SJCRH30 (cell line): ENCODE data around the gene TBC1D4. TPM values are rescaled to one million over a fixed set of nuclear protein-coding genes. Genes with fewer than 3 reads are reported as not detected.

Experiments
- DNase-seq, 2 experiments: peaks; one replicate each; pipeline ENCODE4 v3.0.0-alpha.2; 2015 to 2020
- H3K27ac ChIP-seq: fragments of 250-450 bp; sonication (Bioruptor Pico); 2 replicates; pipeline ENCODE4 v1.5.1; 2020; ENCODE audit warnings: mild to moderate bottlenecking, moderate library complexity
- H3K27me3 ChIP-seq: fragments of 250-450 bp; sonication (Bioruptor Pico); 2 replicates; pipeline ENCODE4 v1.5.1; 2020; ENCODE audit warnings: mild to moderate bottlenecking, moderate library complexity
- H3K36me3 ChIP-seq: fragments of 250-450 bp; sonication (Bioruptor Pico); 2 replicates; pipeline ENCODE4 v1.5.1; 2020; ENCODE audit warnings: mild to moderate bottlenecking, moderate library complexity
- H3K4me1 ChIP-seq: fragments of 250-450 bp; sonication (Bioruptor Pico); 2 replicates; pipeline ENCODE4 v1.5.1; 2020; ENCODE audit warnings: mild to moderate bottlenecking, moderate library complexity
- H3K4me3 ChIP-seq: fragments of 250-450 bp; sonication (Bioruptor Pico); 2 replicates; pipeline ENCODE4 v1.5.1; 2020; ENCODE audit warnings: mild to moderate bottlenecking, moderate library complexity
- H3K9me3 ChIP-seq: fragments of 250-450 bp; sonication (Bioruptor Pico); replicated peaks from 2 replicates; pipeline ENCODE4 v1.5.1; 2020; ENCODE audit warnings: mild to moderate bottlenecking, moderate library complexity
- total RNA-seq: library from RNA; depleted of rRNA; stranded (reverse); fragments of >200 nt; shearing (Covaris generic); gene quantifications from 2 replicates; pipeline ENCODE4 v1.2.3, GENCODE V29; 2014

Gene TBC1D4
- total RNA-seq, 1 experiment from 2014 or later, result 18.4 TPM

- Histone ChIP-seq H3K4me3 (no peak overlapping the region), H3K36me3 (no peaks in the 10 kb centered on the region), H3K9me3 (no peaks in the 10 kb centered on the region; the same call in 1 of the 2 replicates), H3K27ac (peak overlapping the region; percentile 83), H3K27me3 (no peaks in the 10 kb centered on the region), H3K4me1 (peaks cover 41% of the 10 kb centered on the region)
- DNase-seq, result peak; percentile 55 to 78
Measured at GRCh38 chr13:75405976-75406703, 75.8 kb downstream of the TBC1D4 start.

- Histone ChIP-seq H3K4me1 (peaks cover 45% of the 10 kb centered on the region), H3K4me3 (no peak overlapping the region), H3K27me3 (no peaks in the 10 kb centered on the region), H3K9me3 (no peaks in the 10 kb centered on the region; the same call in 1 of the 2 replicates), H3K27ac (peak overlapping the region; percentile 83), H3K36me3 (no peaks in the 10 kb centered on the region)
- peak; percentile 80 to 87 for DNase-seq
Measured at GRCh38 chr13:75404726-75405125, 77.2 kb downstream of the TBC1D4 start.

- H3K4me3 ChIP-seq, result no peak overlapping the region
- peaks cover 53% of the 10 kb centered on the region for H3K4me1 ChIP-seq
- no peaks in the 10 kb centered on the region for H3K36me3 ChIP-seq
- no peaks in the 10 kb centered on the region; the same call in 1 of the 2 replicates for H3K9me3 ChIP-seq
- no peaks in the 10 kb centered on the region for H3K27me3 ChIP-seq
- H3K27ac ChIP-seq, result no peak overlapping the region
- DNase-seq, result peak in 1 of 2 experiments; percentile 31
Measured at GRCh38 chr13:75402787-75403186, 79.2 kb downstream of the TBC1D4 start.

DNA sequence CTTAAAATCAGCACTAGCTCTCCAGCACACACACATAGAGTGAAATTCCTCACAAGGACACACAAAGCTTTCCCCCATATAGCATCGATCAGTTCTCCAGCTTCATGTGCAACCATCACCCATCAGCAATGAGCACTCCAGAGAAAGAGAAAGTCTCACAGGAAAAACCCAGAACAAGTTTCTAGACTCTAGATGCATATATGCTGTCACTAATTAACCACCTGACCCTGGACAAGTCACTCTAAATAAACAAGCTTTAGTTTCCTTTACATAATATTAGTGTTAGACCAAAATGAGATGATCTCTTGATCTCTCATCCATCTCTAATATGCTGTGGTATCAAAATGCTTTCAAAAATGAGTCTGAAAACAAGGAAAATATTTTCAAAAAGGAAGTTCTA is 81.2 kb downstream of the TBC1D4 start:
- Histone ChIP-seq H3K27ac (no peak overlapping the region), H3K36me3 (no peaks in the 10 kb centered on the region), H3K27me3 (no peaks in the 10 kb centered on the region), H3K4me3 (no peak overlapping the region), H3K9me3 (no peaks in the 10 kb centered on the region), H3K4me1 (peaks cover 43% of the 10 kb centered on the region)
- DNase-seq, result no peak

GRCh38 chr13:75399879-75400217 is 82.1 kb downstream of the TBC1D4 start:
- Histone ChIP-seq H3K27ac (peak overlapping the region; percentile 62), H3K36me3 (no peaks in the 10 kb centered on the region), H3K4me3 (no peak overlapping the region), H3K4me1 (peaks cover 35% of the 10 kb centered on the region), H3K9me3 (no peaks in the 10 kb centered on the region), H3K27me3 (no peaks in the 10 kb centered on the region)
- DNase-seq, result no peak

DNA sequence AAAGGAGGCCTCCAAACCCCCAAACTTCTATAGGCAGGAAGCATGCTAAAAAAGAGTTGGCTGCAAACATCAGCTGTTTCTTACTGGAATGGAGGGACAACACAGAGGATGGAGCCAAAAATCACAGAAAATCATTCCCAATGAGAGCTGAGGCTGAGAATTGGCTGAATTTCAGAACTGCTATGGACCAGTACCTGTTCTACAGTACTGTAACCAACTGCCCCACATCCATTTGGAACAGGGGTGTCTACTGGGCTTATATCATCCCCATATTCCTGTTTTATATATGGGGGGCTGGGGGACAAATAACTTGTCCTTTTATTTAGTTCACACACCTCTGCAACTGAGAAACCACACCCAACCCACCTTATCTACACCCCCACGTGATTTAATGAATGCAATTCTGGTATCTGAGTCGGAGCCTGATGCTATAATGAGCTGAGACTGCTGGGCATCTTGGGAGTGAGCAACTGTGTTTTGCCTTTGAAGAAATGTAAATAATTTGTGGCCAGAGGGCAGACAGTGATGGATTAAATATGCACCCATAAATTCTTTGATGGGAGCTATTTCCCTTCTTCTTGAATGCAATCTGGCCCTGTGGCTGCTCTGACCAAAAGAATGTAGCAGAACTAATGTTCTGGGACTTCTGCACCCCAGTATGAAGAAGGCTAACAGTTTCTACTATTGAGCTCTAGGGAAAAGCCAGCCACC is 82.6 kb downstream of the TBC1D4 start:
- Histone ChIP-seq H3K9me3 (no peaks in the 10 kb centered on the region), H3K36me3 (no peaks in the 10 kb centered on the region), H3K4me1 (peaks cover 31% of the 10 kb centered on the region), H3K4me3 (no peak overlapping the region), H3K27ac (peak overlapping the region; percentile 62), H3K27me3 (no peaks in the 10 kb centered on the region)
- peak; percentile 46 to 52 for DNase-seq

- Histone ChIP-seq H3K9me3 (no peaks in the 10 kb centered on the region), H3K4me1 (peaks cover 19% of the 10 kb centered on the region), H3K4me3 (no peak overlapping the region), H3K27me3 (no peaks in the 10 kb centered on the region), H3K36me3 (no peaks in the 10 kb centered on the region), H3K27ac (no peak overlapping the region)
- no peak for DNase-seq
Measured at GRCh38 chr13:75398072-75398471, 83.9 kb downstream of the TBC1D4 start.

- no peaks in the 10 kb centered on the region for H3K9me3 ChIP-seq
- no peaks in the 10 kb centered on the region for H3K36me3 ChIP-seq
- DNase-seq, result no peak
- H3K27me3 ChIP-seq, result no peaks in the 10 kb centered on the region
- no peak overlapping the region for H3K27ac ChIP-seq
- H3K4me3 ChIP-seq, result no peak overlapping the region
- peaks cover 12% of the 10 kb centered on the region for H3K4me1 ChIP-seq
Measured at GRCh38 chr13:75395901-75396300, 86.1 kb downstream of the TBC1D4 start.

DNA sequence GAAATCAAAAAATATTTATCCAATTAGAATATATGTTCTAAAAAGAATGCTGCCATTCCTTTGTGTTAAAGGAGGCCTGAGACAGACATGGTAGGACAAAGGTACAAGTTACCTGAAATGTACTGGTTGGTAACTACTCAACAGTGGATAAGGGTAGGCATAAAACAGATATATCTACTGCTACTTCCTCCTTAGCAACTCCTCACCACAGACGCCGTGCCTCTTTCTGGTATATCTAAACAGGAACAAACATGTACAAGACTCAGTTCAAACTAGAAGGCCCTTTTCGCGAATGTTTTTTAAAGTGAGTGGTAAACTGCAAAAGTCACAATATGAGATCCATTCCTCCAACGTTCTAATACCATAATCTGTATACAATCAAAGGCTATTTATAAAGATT is 86.9 kb downstream of the TBC1D4 start:
- no peak overlapping the region for H3K27ac ChIP-seq

GRCh38 chr13:75393839-75394520 is 88.0 kb downstream of the TBC1D4 start:
- DNase-seq, result no peak
- H3K36me3 ChIP-seq, result no peaks in the 10 kb centered on the region

More for the DNA sequence above, 86.9 kb downstream of the TBC1D4 start:
- DNase-seq, result no peak
- no peaks in the 10 kb centered on the region for H3K36me3 ChIP-seq
- H3K27me3 ChIP-seq, result no peaks in the 10 kb centered on the region
- H3K9me3 ChIP-seq, result no peaks in the 10 kb centered on the region
- H3K4me3 ChIP-seq, result no peak overlapping the region
- H3K4me1 ChIP-seq, result peaks cover 11% of the 10 kb centered on the region

DNA sequence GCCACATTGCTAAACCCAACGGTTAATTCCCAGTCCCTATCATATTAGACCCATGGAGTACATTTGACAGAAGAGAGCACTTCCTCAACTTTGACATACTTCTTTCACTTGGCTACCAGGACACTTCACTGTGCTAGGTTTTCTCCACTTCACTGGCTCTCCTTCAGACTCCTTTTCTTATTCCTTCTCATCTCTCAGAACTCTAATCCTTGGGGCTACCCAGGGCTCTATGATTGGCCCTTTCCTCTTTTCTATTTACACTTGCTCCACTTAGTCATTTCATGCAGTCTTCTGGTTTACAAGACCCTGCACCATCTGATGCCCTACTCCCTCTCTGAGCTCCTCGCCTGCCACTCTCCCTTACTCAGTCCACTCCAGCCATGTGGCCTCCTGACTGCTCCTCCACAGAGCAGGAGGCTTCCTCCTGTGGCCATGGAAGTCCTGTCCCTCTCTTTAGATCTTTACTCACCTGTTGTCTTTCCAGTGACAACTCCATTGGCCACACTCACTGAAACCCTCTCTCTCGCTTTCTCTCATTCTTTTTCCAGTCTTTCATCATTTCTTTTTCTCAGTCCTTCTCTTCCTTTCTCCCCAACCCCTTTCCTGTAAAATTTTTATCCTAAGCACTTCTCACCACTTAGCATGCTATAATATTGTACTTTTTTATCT is 90.4 kb downstream of the TBC1D4 start:
- no peak for DNase-seq
- H3K4me3 ChIP-seq, result no peak overlapping the region
- no peaks in the 10 kb centered on the region for H3K4me1 ChIP-seq
- no peaks in the 10 kb centered on the region for H3K36me3 ChIP-seq
- no peaks in the 10 kb centered on the region for H3K9me3 ChIP-seq
- H3K27ac ChIP-seq, result no peak overlapping the region
- H3K27me3 ChIP-seq, result no peaks in the 10 kb centered on the region

More at GRCh38 chr13:75393839-75394520, 88.0 kb downstream of the TBC1D4 start:
- Histone ChIP-seq H3K27ac (no peak overlapping the region), H3K4me3 (no peak overlapping the region), H3K4me1 (0 out of 2 replicates have a peak, but pooled peaks cover 2% of the 10 kb centered on the region), H3K27me3 (no peaks in the 10 kb centered on the region), H3K9me3 (no peaks in the 10 kb centered on the region)

DNA sequence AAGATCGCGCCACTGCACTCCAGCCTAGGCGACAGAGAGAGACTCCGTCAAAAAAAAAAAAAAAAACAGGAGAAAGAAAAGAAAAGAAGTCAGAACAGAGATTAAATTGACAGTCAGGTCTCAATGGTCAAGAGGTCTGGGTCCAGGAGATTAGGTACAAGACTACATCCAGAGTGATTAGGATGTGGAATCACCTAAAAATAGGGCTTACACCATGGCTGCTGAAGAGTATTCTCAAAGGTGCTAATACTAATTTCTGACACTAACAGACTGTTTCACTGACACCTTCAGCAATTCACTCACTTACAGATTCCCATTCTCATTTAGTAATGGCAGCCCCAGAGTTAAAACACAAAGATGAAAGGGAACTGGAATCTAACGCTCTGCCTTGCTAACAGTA is 91.7 kb downstream of the TBC1D4 start:
- H3K27ac ChIP-seq, result no peak overlapping the region
- no peaks in the 10 kb centered on the region for H3K36me3 ChIP-seq
- no peak overlapping the region for H3K4me3 ChIP-seq
- H3K27me3 ChIP-seq, result no peaks in the 10 kb centered on the region
- H3K9me3 ChIP-seq, result no peaks in the 10 kb centered on the region
- H3K4me1 ChIP-seq, result no peaks in the 10 kb centered on the region
- no peak for DNase-seq

DNA sequence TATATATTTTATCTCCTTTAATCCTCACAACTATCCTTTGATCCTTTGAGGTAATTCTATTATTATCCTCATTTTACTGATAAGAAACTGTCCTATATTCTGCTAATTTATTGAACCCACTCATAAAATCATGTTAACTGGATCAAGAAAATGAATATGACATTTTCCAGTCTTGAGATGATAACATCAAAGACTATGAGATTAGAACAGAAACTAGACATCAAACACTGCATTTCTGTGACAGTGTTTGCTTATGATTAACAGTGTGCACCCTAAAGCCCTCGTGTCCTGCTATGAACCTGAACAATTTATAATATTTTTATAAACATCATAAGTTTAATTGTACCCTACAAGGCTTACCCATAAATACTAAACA is 96.3 kb downstream of the TBC1D4 start:
- no peaks in the 10 kb centered on the region for H3K36me3 ChIP-seq
- H3K4me3 ChIP-seq, result no peak overlapping the region
- DNase-seq, result no peak
- no peaks in the 10 kb centered on the region for H3K4me1 ChIP-seq
- no peaks in the 10 kb centered on the region for H3K9me3 ChIP-seq
- H3K27ac ChIP-seq, result no peak overlapping the region
- H3K27me3 ChIP-seq, result no peaks in the 10 kb centered on the region

DNA sequence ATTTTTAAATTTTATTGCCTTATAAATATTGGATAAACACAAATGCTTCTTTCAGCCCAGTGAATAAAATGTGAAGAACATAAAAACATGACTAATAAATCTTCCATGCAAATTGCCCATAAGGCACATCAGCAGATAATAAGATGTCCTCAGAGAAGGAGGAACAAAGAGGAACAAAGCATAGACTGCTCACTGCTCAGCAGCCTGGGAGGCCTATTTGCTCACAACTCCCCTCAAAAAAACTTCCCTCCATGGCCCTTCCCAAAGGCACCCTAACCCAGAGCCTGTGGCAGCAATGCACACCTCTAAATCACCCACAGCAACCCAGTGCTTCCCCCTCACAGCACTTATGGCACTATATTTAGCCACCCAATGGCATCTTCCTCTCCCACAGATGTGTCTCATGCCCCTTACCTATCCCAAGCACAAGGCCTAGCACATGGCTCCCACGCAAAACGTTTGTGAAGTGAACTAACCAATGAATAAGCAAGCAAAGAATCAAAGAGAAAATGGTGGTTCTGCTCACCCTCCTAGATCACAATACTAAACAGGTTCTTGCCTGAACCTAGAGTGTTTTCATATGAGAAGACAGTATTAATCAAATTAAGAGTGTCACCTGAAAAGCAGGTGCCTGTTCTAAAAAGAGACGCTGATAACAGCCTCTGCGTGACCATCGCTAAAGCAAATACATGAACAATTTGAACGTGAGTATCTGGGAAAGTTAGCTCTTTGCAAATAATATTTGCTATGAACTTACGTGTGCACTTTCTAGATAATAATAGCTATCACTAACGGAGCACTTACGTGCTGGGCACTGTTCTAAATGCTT is 96.9 kb downstream of the TBC1D4 start:
- Histone ChIP-seq H3K27me3 (no peaks in the 10 kb centered on the region), H3K27ac (no peak overlapping the region), H3K4me3 (no peak overlapping the region), H3K4me1 (no peaks in the 10 kb centered on the region), H3K9me3 (no peaks in the 10 kb centered on the region), H3K36me3 (no peaks in the 10 kb centered on the region)
- no peak for DNase-seq
